ENCODE data around the gene UBL3. TPM values are rescaled to one million over a fixed set of nuclear protein-coding genes. Genes with fewer than 3 reads are reported as not detected.

The UBL3 gene, protein sequence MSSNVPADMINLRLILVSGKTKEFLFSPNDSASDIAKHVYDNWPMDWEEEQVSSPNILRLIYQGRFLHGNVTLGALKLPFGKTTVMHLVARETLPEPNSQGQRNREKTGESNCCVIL
- total RNA-seq (10.2 TPM), polyA plus RNA-seq (31.2 TPM)
- long read RNA-seq, donor 1, full-length matches to known transcripts = 3 of 3 reads
- long read RNA-seq, donor 1, partial matches to known transcripts = 0 of 3 reads
- long read RNA-seq, donor 1, other reads (novel, unspliced or antisense) = 0 of 3 reads
- long read RNA-seq, donor 2 = 0 reads
- long read RNA-seq, donor 3, full-length matches to known transcripts = 17 of 17 reads
- long read RNA-seq, donor 3, partial matches to known transcripts = 0 of 17 reads
- long read RNA-seq, donor 3, other reads (novel, unspliced or antisense) = 0 of 17 reads
- long read RNA-seq, donor 4, full-length matches to known transcripts = 9 of 9 reads
- long read RNA-seq, donor 4, partial matches to known transcripts = 0 of 9 reads
- long read RNA-seq, donor 4, other reads (novel, unspliced or antisense) = 0 of 9 reads
- long read RNA-seq, donor 5, full-length matches to known transcripts = 14 of 14 reads
- long read RNA-seq, donor 5, partial matches to known transcripts = 0 of 14 reads
- long read RNA-seq, donor 5, other reads (novel, unspliced or antisense) = 0 of 14 reads
- long read RNA-seq, donor 6, full-length matches to known transcripts = 6 of 6 reads
- long read RNA-seq, donor 6, partial matches to known transcripts = 0 of 6 reads
- long read RNA-seq, donor 6, other reads (novel, unspliced or antisense) = 0 of 6 reads
- long read RNA-seq, donor 7, full-length matches to known transcripts = 6 of 6 reads
- long read RNA-seq, donor 7, partial matches to known transcripts = 0 of 6 reads
- long read RNA-seq, donor 7, other reads (novel, unspliced or antisense) = 0 of 6 reads
- long read RNA-seq, donor 8, full-length matches to known transcripts = 8 of 8 reads
- long read RNA-seq, donor 8, partial matches to known transcripts = 0 of 8 reads
- long read RNA-seq, donor 8, other reads (novel, unspliced or antisense) = 0 of 8 reads
- long read RNA-seq, donor 9, full-length matches to known transcripts = 5 of 5 reads
- long read RNA-seq, donor 9, partial matches to known transcripts = 0 of 5 reads
- long read RNA-seq, donor 9, other reads (novel, unspliced or antisense) = 0 of 5 reads
- long read RNA-seq, donor 10, full-length matches to known transcripts = 6 of 6 reads
- long read RNA-seq, donor 10, partial matches to known transcripts = 0 of 6 reads
- long read RNA-seq, donor 10, other reads (novel, unspliced or antisense) = 0 of 6 reads

DNA sequence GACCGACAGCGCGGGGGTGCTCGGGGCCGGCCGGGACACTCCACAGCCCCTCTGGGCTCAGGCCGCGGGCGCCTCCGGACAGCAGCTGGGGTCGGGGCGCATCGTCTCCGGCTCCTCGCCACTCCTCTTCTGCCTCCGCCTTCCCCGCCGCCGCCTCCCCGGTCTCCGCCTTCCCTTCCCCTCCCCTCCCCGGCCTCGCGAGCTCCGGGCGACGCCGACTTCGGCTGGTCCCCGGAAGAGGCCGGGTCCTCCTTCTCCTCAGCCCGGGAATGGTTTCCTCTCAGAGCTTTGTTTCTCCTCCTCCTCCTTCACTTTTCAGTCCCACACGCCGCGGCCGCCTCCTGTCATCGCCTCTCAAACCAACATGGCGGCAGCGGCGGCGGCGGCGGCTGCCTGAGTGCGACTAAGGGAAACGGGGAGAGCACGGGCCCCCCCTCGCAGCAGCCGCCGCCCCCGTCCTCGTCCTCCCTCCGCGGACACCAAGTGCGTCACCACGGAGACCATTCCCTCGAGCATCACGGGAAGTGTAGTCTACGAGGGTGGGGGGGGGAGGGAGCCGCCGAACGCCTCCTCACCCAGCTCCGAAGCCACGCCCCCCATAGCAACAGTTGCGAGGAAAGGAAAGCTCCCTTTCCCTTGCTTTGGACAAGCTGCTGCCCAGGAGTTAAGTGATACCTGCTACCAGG lies at the start of gene UBL3:
UBL3 (minus strand) TSS at position 405 of the 686 bp plus-strand sequence. CDS start 1,079 bp downstream, outside the sequence.
- WGBS = under 1% methylated on average over 64 of the region's 64 CpGs
- H3K9me3 ChIP-seq (ENCODE audit: control insufficient read depth in 2 of 2, insufficient read depth in 1 of 2, low read length in 1 of 2) = no peaks in the 10 kb centered on the region
- peaks cover 0 to 5% of the 10 kb centered on the region in 2 donors for H3K4me1 ChIP-seq (ENCODE audit: control insufficient read depth in 2 of 2, insufficient read depth in 2 of 2, low read length in 2 of 2)
- peak; percentile 83 to 98 (median 94) for DNase-seq (ENCODE audit: low read depth in 6 of 9, low spot score in 9 of 9)
- peak within 1 kb of the TSS; percentile 85 to 92 for H3K4me3 ChIP-seq (ENCODE audit: low read length in 2 of 2)
- H3K27me3 ChIP-seq (ENCODE audit: control insufficient read depth in 2 of 2, insufficient read depth in 1 of 2, low read length in 1 of 2) = no peaks in the 10 kb centered on the region
- no peaks in the 10 kb centered on the region for H3K36me3 ChIP-seq (ENCODE audit: control insufficient read depth in 2 of 2, insufficient read depth in 2 of 2, low read length in 1 of 2)
- peak within 1 kb of the TSS; percentile 91 to 98 for H3K27ac ChIP-seq (ENCODE audit: low read depth in 1 of 2, low read length in 1 of 2)

DNA sequence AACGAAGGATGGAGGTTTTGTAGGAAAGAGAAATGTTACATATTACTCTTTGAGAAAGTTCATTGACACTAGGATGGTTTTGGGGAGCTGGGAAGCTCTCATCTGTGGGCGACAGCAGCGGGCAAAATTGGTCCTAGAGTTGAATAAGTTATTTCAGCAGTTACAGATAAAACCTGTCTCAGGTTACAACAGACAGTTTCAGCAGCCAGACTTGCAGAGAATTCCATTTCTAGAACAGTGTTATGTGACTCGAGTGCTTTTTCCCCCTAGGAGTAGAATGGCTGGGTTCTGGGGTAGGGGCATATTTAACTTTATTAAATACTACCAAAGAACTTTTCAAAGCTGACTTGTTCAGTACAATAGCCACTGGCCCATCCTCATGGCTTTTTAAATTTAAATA lies 46.7 kb upstream of the UBL3 start:
- H3K27me3 ChIP-seq (ENCODE audit: control insufficient read depth in 2 of 2, insufficient read depth in 1 of 2, low read length in 1 of 2) = no peaks in the 10 kb centered on the region
- peaks cover 0 to under 1% of the 10 kb centered on the region in 2 donors for H3K4me1 ChIP-seq (ENCODE audit: control insufficient read depth in 2 of 2, insufficient read depth in 2 of 2, low read length in 2 of 2)
- H3K36me3 ChIP-seq (ENCODE audit: control insufficient read depth in 2 of 2, insufficient read depth in 2 of 2, low read length in 1 of 2) = no peaks in the 10 kb centered on the region
- H3K9me3 ChIP-seq (ENCODE audit: control insufficient read depth in 2 of 2, insufficient read depth in 1 of 2, low read length in 1 of 2) = no peaks in the 10 kb centered on the region
- no peak for DNase-seq (ENCODE audit: low read depth in 6 of 9, low spot score in 9 of 9)
- H3K27ac ChIP-seq (ENCODE audit: low read depth in 1 of 2, low read length in 1 of 2) = no peak overlapping the region
- H3K4me3 ChIP-seq (ENCODE audit: low read length in 2 of 2) = no peak overlapping the region
- WGBS = 91% methylated on average over 4 of the region's 4 CpGs

DNA sequence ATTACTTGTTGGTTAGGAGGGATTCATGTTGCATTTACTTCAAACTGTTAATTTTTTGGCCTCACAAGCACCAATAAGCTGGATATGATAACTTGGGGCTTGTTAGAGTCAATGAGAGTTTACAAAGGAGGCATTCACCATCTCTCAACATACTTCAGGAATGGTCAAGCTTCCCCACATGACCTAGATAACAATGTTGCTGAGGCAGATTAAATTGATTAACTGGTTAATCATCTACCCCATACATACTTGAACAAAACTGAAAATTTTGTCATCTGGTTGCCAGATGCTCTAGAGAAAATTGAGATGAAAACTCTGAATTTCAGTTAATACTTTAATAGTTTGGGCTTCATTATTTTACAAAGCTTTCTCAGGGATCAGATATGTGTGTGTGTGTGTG lies 43.0 kb upstream of the UBL3 start:
- no peak for DNase-seq (ENCODE audit: low read depth in 6 of 9, low spot score in 9 of 9)
- H3K4me1 ChIP-seq (ENCODE audit: control insufficient read depth in 2 of 2, insufficient read depth in 2 of 2, low read length in 2 of 2) = no peaks in the 10 kb centered on the region
- H3K4me3 ChIP-seq (ENCODE audit: low read length in 2 of 2) = no peak overlapping the region
- no peaks in the 10 kb centered on the region for H3K9me3 ChIP-seq (ENCODE audit: control insufficient read depth in 2 of 2, insufficient read depth in 1 of 2, low read length in 1 of 2)
- no peaks in the 10 kb centered on the region for H3K27me3 ChIP-seq (ENCODE audit: control insufficient read depth in 2 of 2, insufficient read depth in 1 of 2, low read length in 1 of 2)
- no peaks in the 10 kb centered on the region for H3K36me3 ChIP-seq (ENCODE audit: control insufficient read depth in 2 of 2, insufficient read depth in 2 of 2, low read length in 1 of 2)
- H3K27ac ChIP-seq (ENCODE audit: low read depth in 1 of 2, low read length in 1 of 2) = no peak overlapping the region

DNA sequence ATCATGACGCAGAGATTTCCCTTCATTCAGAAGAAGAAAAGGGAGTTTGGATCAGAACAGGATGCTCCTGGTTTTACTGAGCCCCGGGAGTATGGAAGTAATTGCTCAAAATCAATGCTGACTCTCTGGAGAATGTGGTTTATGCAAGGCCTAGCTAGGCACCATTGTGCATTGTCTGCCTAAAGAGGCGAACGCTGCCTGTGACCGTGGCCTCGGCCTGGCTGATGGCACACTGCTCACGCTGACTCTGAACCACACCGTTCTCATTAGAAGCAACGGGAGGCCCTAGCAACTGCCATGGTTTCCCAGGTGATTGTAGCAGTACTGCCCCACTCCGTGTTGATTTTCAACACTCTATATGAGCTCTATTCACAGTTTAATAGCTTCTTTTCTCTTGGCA lies 41.7 kb upstream of the UBL3 start:
- Histone ChIP-seq H3K27me3 (ENCODE audit: control insufficient read depth in 2 of 2, insufficient read depth in 1 of 2, low read length in 1 of 2) (no peaks in the 10 kb centered on the region), H3K4me3 (ENCODE audit: low read length in 2 of 2) (no peak overlapping the region), H3K27ac (ENCODE audit: low read depth in 1 of 2, low read length in 1 of 2) (no peak overlapping the region), H3K9me3 (ENCODE audit: control insufficient read depth in 2 of 2, insufficient read depth in 1 of 2, low read length in 1 of 2) (no peaks in the 10 kb centered on the region), H3K36me3 (ENCODE audit: control insufficient read depth in 2 of 2, insufficient read depth in 2 of 2, low read length in 1 of 2) (no peaks in the 10 kb centered on the region), H3K4me1 (ENCODE audit: control insufficient read depth in 2 of 2, insufficient read depth in 2 of 2, low read length in 2 of 2) (no peaks in the 10 kb centered on the region)
- DNase-seq (ENCODE audit: low read depth in 6 of 9, low spot score in 9 of 9) = no peak
- WGBS = 92% methylated on average over 10 of the region's 10 CpGs

DNA sequence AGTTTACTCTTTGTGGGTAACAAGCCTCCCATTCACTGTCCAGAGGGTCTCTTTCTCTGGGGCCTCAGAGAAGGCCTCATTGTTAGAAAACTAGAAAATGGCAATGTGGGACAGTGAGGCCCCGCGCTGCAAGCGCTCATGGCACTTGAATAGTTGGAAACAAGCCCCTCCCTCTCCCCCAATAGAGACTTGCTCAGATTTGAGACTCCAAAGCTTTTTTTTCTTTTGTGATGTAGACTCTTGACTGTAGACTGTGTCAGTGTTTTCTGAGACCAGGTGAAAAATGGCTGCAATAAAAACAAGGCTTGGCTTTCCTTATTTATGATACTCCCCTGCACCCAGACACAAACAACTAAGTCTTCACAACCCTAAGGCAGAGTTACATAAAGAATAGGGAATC lies 38.7 kb upstream of the UBL3 start:
- Histone ChIP-seq H3K27me3 (ENCODE audit: control insufficient read depth in 2 of 2, insufficient read depth in 1 of 2, low read length in 1 of 2) (no peaks in the 10 kb centered on the region), H3K4me3 (ENCODE audit: low read length in 2 of 2) (no peak overlapping the region), H3K36me3 (ENCODE audit: control insufficient read depth in 2 of 2, insufficient read depth in 2 of 2, low read length in 1 of 2) (no peaks in the 10 kb centered on the region), H3K9me3 (ENCODE audit: control insufficient read depth in 2 of 2, insufficient read depth in 1 of 2, low read length in 1 of 2) (no peaks in the 10 kb centered on the region), H3K4me1 (ENCODE audit: control insufficient read depth in 2 of 2, insufficient read depth in 2 of 2, low read length in 2 of 2) (peaks cover 4% of the 10 kb centered on the region in 2 donors), H3K27ac (ENCODE audit: low read depth in 1 of 2, low read length in 1 of 2) (no peak overlapping the region)
- WGBS = 99% methylated on average over 3 of the region's 3 CpGs
- DNase-seq (ENCODE audit: low read depth in 6 of 9, low spot score in 9 of 9) = no peak

DNA sequence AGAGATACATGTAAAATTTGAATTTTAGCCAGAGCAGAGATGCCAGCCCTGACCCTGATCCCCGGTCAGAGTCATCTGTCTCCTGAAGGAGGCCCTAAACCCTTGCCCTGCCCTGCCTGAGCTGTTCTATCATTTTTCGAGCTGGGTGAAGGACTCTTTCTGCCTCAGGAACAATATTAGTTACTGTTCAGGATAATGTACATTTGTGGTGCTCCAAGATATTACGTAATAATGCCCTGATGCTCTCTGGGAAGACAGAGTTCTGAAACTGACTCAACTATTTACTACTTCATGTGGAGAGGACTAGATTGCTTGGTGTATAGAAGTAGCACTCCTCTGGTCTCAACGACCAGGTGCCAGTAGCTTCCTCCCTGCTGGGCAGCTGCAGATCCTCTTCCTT lies 37.9 kb upstream of the UBL3 start:
- Histone ChIP-seq H3K27ac (ENCODE audit: low read depth in 1 of 2, low read length in 1 of 2) (no peak overlapping the region), H3K4me1 (ENCODE audit: control insufficient read depth in 2 of 2, insufficient read depth in 2 of 2, low read length in 2 of 2) (peaks cover 4% of the 10 kb centered on the region in 2 donors), H3K4me3 (ENCODE audit: low read length in 2 of 2) (no peak overlapping the region), H3K27me3 (ENCODE audit: control insufficient read depth in 2 of 2, insufficient read depth in 1 of 2, low read length in 1 of 2) (no peaks in the 10 kb centered on the region), H3K9me3 (ENCODE audit: control insufficient read depth in 2 of 2, insufficient read depth in 1 of 2, low read length in 1 of 2) (no peaks in the 10 kb centered on the region), H3K36me3 (ENCODE audit: control insufficient read depth in 2 of 2, insufficient read depth in 2 of 2, low read length in 1 of 2) (no peaks in the 10 kb centered on the region)
- 73% methylated on average over 4 of the region's 4 CpGs for WGBS
- no peak for DNase-seq (ENCODE audit: low read depth in 6 of 9, low spot score in 9 of 9)

DNA sequence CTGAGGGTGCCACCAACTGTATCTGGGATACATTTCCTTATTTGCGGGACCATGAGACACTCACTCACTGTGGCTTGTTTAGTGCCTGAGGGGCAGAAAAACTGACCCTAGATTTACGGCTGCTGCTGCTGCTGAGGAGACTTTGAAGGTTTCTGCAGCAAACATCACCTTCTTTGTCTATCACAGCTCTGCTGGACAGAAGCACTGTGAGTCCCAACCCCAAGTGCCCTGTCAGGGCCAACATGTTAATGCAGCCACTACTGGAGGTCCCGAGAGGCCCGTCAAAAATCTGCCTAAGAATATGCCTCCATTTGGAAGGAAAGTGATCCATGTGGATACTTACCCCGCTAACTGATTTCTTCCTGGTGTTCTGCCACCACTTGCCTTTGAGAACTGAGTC lies 37.3 kb upstream of the UBL3 start:
- no peaks in the 10 kb centered on the region for H3K9me3 ChIP-seq (ENCODE audit: control insufficient read depth in 2 of 2, insufficient read depth in 1 of 2, low read length in 1 of 2)
- 94% methylated on average over 5 of the region's 5 CpGs for WGBS

DNA sequence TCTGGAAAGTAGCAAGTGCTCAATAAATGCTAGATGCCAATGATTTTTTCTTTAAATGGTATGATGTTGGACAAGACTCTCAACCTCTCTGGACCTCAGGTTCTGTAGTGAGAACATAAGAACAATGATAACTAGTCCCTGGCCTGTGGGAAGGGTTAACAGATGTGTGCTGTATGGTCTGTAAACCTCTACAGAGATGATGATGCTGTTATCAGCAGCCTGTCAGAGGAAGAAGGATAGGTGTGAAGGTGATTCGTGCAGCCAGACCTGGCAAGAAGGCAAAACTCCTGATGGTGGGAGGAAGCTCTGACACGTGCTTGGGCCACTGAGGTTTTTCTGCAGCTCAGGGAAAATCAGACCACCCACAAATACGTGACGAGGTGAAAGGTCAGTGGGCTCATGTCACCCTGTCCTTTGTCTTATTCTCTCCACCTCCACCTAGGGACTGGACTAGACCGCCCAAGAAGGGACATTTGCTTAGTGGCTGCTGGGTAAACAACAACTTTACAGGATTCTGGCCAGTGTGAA lies 36.7 kb upstream of the UBL3 start:
- no peak for DNase-seq (ENCODE audit: low read depth in 6 of 9, low spot score in 9 of 9)
- WGBS = 94% methylated on average over 5 of the region's 5 CpGs

More for the DNA sequence above, 37.3 kb upstream of the UBL3 start:
- DNase-seq (ENCODE audit: low read depth in 6 of 9, low spot score in 9 of 9) = no peak
- Histone ChIP-seq H3K4me3 (ENCODE audit: low read length in 2 of 2) (no peak overlapping the region), H3K36me3 (ENCODE audit: control insufficient read depth in 2 of 2, insufficient read depth in 2 of 2, low read length in 1 of 2) (no peaks in the 10 kb centered on the region), H3K27ac (ENCODE audit: low read depth in 1 of 2, low read length in 1 of 2) (no peak overlapping the region), H3K27me3 (ENCODE audit: control insufficient read depth in 2 of 2, insufficient read depth in 1 of 2, low read length in 1 of 2) (no peaks in the 10 kb centered on the region), H3K4me1 (ENCODE audit: control insufficient read depth in 2 of 2, insufficient read depth in 2 of 2, low read length in 2 of 2) (peaks cover 4% of the 10 kb centered on the region in 2 donors)

More for the DNA sequence above, 36.7 kb upstream of the UBL3 start:
- no peak overlapping the region for H3K27ac ChIP-seq (ENCODE audit: low read depth in 1 of 2, low read length in 1 of 2)
- H3K4me1 ChIP-seq (ENCODE audit: control insufficient read depth in 2 of 2, insufficient read depth in 2 of 2, low read length in 2 of 2) = peaks cover 4% of the 10 kb centered on the region in 2 donors
- no peaks in the 10 kb centered on the region for H3K27me3 ChIP-seq (ENCODE audit: control insufficient read depth in 2 of 2, insufficient read depth in 1 of 2, low read length in 1 of 2)
- H3K9me3 ChIP-seq (ENCODE audit: control insufficient read depth in 2 of 2, insufficient read depth in 1 of 2, low read length in 1 of 2) = no peaks in the 10 kb centered on the region
- no peak overlapping the region for H3K4me3 ChIP-seq (ENCODE audit: low read length in 2 of 2)
- H3K36me3 ChIP-seq (ENCODE audit: control insufficient read depth in 2 of 2, insufficient read depth in 2 of 2, low read length in 1 of 2) = no peaks in the 10 kb centered on the region
